GM23338 (cell line): ENCODE results near the gene SRSF12. TPM values are rescaled to one million over a fixed set of nuclear protein-coding genes. Genes with fewer than 3 reads are reported as not detected.

Experiments
- ATAC-seq: fragments of 200-7000 bp; cut with Tn5 transposase; 3 replicates; pipeline ENCODE4 v1.9.1; 2020
- DNase-seq: peaks from one replicate; pipeline ENCODE4 v3.0.0-alpha.2; 2015; ENCODE audit warnings: low spot score
- H2AFZ ChIP-seq: fragments of 200-600 bp; sonication (generic); 2 replicates; pipeline ENCODE4 v1.8.0; 2016; ENCODE audit warnings: antibody characterized with exemption, mild to moderate bottlenecking, moderate library complexity
- H3F3A ChIP-seq: fragments of 200-600 bp; sonication (generic); replicated peaks from 2 replicates; pipeline ENCODE4 v1.8.0; 2017; ENCODE audit warnings: antibody characterized with exemption, mixed run types, low read depth
- H3K27ac ChIP-seq: fragments of 200-600 bp; sonication (generic); 2 replicates; pipeline ENCODE4 v1.6.1; 2016; ENCODE audit warnings: low read depth
- H3K27me3 ChIP-seq: fragments of 200-600 bp; sonication (generic); 2 replicates; pipeline ENCODE4 v1.8.0; 2016; ENCODE audit warnings: mild to moderate bottlenecking, mixed run types, moderate library complexity; ENCODE audit not compliant: insufficient read depth
- H3K36me3 ChIP-seq: fragments of 200-600 bp; sonication (generic); 2 replicates; pipeline ENCODE4 v1.8.0; 2016; ENCODE audit warnings: mild to moderate bottlenecking; ENCODE audit not compliant: insufficient read depth
- H3K4me1 ChIP-seq: fragments of 200-600 bp; sonication (generic); 2 replicates; pipeline ENCODE4 v1.8.0; 2016; ENCODE audit warnings: mild to moderate bottlenecking, moderate library complexity; ENCODE audit not compliant: insufficient read depth
- H3K4me2 ChIP-seq: fragments of 200-600 bp; sonication (generic); 2 replicates; pipeline ENCODE4 v1.7.1; 2017; ENCODE audit warnings: mixed run types
- H3K4me3 ChIP-seq: fragments of 200-600 bp; sonication (generic); 2 replicates; pipeline ENCODE4 v1.6.1; 2016; ENCODE audit warnings: mixed run types
- H3K79me2 ChIP-seq: fragments of 200-600 bp; sonication (generic); replicated peaks from 2 replicates; pipeline ENCODE4 v1.8.0; 2017; ENCODE audit warnings: mild to moderate bottlenecking; ENCODE audit not compliant: insufficient read depth
- H3K9me2 ChIP-seq: fragments of 200-600 bp; sonication (generic); 2 replicates; pipeline ENCODE4 v1.8.0; 2017; ENCODE audit not compliant: insufficient read depth
- H4K20me1 ChIP-seq: fragments of 200-600 bp; sonication (generic); replicated peaks from 2 replicates; pipeline ENCODE4 v1.8.0; 2017; ENCODE audit warnings: mild to moderate bottlenecking; ENCODE audit not compliant: insufficient read depth
- H3K27ac Mint-ChIP-seq: 2 replicates; pipeline ENCODE4 v1.8.0; 2020; ENCODE audit warnings: inconsistent platforms, mild to moderate bottlenecking, moderate library complexity, mixed read lengths
- H3K27me3 Mint-ChIP-seq: 3 replicates; pipeline ENCODE4 v1.8.0; 2022; ENCODE audit warnings: low read depth, mild to moderate bottlenecking, moderate library complexity, mixed read lengths, inconsistent platforms; ENCODE audit not compliant: insufficient read depth, poor library complexity
- H3K36me3 Mint-ChIP-seq: 3 replicates; pipeline ENCODE4 v1.8.0; 2021; ENCODE audit warnings: low read depth, mild to moderate bottlenecking, inconsistent platforms, moderate library complexity, mixed read lengths
- H3K4me1 Mint-ChIP-seq: 3 replicates; pipeline ENCODE4 v1.8.0; 2020; ENCODE audit warnings: mild to moderate bottlenecking, inconsistent platforms, mixed read lengths
- H3K4me3 Mint-ChIP-seq: 3 replicates; pipeline ENCODE4 v1.8.0; 2021; ENCODE audit warnings: moderate library complexity, mild to moderate bottlenecking, inconsistent platforms, mixed read lengths
- H3K9me3 Mint-ChIP-seq: 3 replicates; pipeline ENCODE4 v1.8.0; 2020; ENCODE audit warnings: moderate library complexity, mild to moderate bottlenecking, inconsistent platforms, mixed read lengths
- CREB1 ChIP-seq: fragments of 250-450 bp; sonication (Bioruptor Pico); IDR thresholded peaks from 2 replicates; pipeline ENCODE4 v1.5.0; 2020; ENCODE audit warnings: low read depth, mild to moderate bottlenecking, moderate library complexity
- EZH2 ChIP-seq: fragments of 200-600 bp; sonication (generic); IDR thresholded peaks from one replicate; pipeline ENCODE4 v1.8.0; 2017; ENCODE audit warnings: antibody characterized with exemption, mild to moderate bottlenecking, low read depth; ENCODE audit not compliant: unreplicated experiment
- EZH2phosphoT487 ChIP-seq: fragments of 200-600 bp; sonication (generic); IDR thresholded peaks from one replicate; pipeline ENCODE4 v1.8.1; 2018; ENCODE audit warnings: antibody characterized with exemption; ENCODE audit not compliant: unreplicated experiment
- JUNB ChIP-seq: IDR thresholded peaks from one replicate; pipeline ENCODE4 v1.6.1; 2016; ENCODE audit warnings: antibody characterized with exemption; ENCODE audit not compliant: unreplicated experiment
- NANOG ChIP-seq: IDR thresholded peaks from 2 replicates; pipeline ENCODE4 v1.6.1; 2016; ENCODE audit warnings: antibody characterized with exemption, borderline replicate concordance
- POLR2AphosphoS5 ChIP-seq: IDR thresholded peaks from 2 replicates; pipeline ENCODE4 v1.6.1; 2016; ENCODE audit warnings: antibody characterized with exemption, low read depth
- ZNF114 ChIP-seq: fragments of 250-450 bp; sonication (Bioruptor Pico); IDR thresholded peaks from 2 replicates; pipeline ENCODE4 v1.5.0; 2020; ENCODE audit warnings: mild to moderate bottlenecking, moderate library complexity
- polyA plus RNA-seq: library from polyadenylated mRNA; unstranded; fragments of >200 nt; fragmentation: Nextera tagmentation; extraction: Ambion mirVana; gene quantifications from 2 replicates; pipeline ENCODE4 v1.2.1, GENCODE V29; 2016
- total RNA-seq: library from RNA; depleted of rRNA; stranded (reverse); fragments of >200 nt; shearing (Covaris generic); gene quantifications from 2 replicates; pipeline ENCODE4 v1.2.3, GENCODE V29; 2014
- TF ChIP-seq, protein P1 (sequence below): IDR thresholded peaks from one replicate; pipeline ENCODE4 v1.6.1; 2018; ENCODE audit warnings: antibody characterized with exemption; ENCODE audit not compliant: unreplicated experiment
- TF ChIP-seq, protein P2 (sequence below), 2 experiments: fragments of 200-600 bp in 1 of 2; sonication (generic) in 1 of 2; conservative IDR thresholded peaks; 2 replicates each; pipeline versions ENCODE4 v1.5.1 to v1.6.1; 2016 to 2017; ENCODE audit warnings: antibody characterized with exemption in 2 of 2, low read depth in 2 of 2, mild to moderate bottlenecking in 2 of 2, moderate library complexity in 1 of 2

Gene SRSF12
- total and polyA plus RNA-seq, 2 experiments from 2014 or later: 3.6 TPM

DNA sequence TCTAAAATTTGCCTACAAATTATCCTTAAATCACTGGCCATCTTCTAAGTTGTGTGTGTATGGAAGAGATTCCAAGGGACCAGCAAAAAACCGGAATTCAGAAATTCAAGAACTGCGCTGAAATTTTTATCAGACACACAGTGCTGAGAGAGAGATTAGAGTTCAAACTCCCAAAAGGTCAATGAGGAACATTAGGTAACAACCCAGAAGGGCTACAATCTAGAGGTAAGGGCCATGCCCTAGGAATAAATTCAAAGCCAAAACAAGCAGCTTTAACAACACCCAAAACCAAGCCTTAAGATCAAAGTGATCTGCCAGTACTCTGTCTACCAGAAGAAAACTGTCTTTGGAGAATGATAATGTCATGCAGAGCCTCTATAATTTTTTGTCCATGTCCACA is 17.8 kb downstream of the SRSF12 start:
- Mint-ChIP-seq H3K27ac (no peak overlapping the region), H3K4me1 (no peaks in the 10 kb centered on the region), H3K27me3 (peaks cover 1% of the 10 kb centered on the region), H3K9me3 (no peaks in the 10 kb centered on the region), H3K36me3 (peaks cover 5% of the 10 kb centered on the region), H3K4me3 (no peak overlapping the region)
- H3K9me2 ChIP-seq: no peaks in the 10 kb centered on the region
- H3K36me3 ChIP-seq: no peaks in the 10 kb centered on the region
- no peak for ATAC-seq
- H4K20me1 ChIP-seq: no peaks in the 10 kb centered on the region
- DNase-seq: no peak
- TF ChIP-seq ZNF114 (CRISPR knock-in tag): no peak
- TF ChIP-seq JUNB: no peak
- TF ChIP-seq EZH2phosphoT487: no peak
- TF ChIP-seq POLR2AphosphoS5: no peak
- TF ChIP-seq, protein P1, sequence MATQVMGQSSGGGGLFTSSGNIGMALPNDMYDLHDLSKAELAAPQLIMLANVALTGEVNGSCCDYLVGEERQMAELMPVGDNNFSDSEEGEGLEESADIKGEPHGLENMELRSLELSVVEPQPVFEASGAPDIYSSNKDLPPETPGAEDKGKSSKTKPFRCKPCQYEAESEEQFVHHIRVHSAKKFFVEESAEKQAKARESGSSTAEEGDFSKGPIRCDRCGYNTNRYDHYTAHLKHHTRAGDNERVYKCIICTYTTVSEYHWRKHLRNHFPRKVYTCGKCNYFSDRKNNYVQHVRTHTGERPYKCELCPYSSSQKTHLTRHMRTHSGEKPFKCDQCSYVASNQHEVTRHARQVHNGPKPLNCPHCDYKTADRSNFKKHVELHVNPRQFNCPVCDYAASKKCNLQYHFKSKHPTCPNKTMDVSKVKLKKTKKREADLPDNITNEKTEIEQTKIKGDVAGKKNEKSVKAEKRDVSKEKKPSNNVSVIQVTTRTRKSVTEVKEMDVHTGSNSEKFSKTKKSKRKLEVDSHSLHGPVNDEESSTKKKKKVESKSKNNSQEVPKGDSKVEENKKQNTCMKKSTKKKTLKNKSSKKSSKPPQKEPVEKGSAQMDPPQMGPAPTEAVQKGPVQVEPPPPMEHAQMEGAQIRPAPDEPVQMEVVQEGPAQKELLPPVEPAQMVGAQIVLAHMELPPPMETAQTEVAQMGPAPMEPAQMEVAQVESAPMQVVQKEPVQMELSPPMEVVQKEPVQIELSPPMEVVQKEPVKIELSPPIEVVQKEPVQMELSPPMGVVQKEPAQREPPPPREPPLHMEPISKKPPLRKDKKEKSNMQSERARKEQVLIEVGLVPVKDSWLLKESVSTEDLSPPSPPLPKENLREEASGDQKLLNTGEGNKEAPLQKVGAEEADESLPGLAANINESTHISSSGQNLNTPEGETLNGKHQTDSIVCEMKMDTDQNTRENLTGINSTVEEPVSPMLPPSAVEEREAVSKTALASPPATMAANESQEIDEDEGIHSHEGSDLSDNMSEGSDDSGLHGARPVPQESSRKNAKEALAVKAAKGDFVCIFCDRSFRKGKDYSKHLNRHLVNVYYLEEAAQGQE: no peak
- no peak for TF ChIP-seq NANOG
- TF ChIP-seq, protein P2, sequence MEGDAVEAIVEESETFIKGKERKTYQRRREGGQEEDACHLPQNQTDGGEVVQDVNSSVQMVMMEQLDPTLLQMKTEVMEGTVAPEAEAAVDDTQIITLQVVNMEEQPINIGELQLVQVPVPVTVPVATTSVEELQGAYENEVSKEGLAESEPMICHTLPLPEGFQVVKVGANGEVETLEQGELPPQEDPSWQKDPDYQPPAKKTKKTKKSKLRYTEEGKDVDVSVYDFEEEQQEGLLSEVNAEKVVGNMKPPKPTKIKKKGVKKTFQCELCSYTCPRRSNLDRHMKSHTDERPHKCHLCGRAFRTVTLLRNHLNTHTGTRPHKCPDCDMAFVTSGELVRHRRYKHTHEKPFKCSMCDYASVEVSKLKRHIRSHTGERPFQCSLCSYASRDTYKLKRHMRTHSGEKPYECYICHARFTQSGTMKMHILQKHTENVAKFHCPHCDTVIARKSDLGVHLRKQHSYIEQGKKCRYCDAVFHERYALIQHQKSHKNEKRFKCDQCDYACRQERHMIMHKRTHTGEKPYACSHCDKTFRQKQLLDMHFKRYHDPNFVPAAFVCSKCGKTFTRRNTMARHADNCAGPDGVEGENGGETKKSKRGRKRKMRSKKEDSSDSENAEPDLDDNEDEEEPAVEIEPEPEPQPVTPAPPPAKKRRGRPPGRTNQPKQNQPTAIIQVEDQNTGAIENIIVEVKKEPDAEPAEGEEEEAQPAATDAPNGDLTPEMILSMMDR (conservative IDR thresholded peaks at IDR 0.05; ENCODE audit: low read depth in 2 of 2): no peak
- no peak overlapping the region for H3K4me3 ChIP-seq
- no peak overlapping the region for H2AFZ ChIP-seq
- no peak overlapping the region for H3K4me2 ChIP-seq
- no peaks in the 10 kb centered on the region for H3F3A ChIP-seq
- H3K27ac ChIP-seq: no peak overlapping the region
- no peaks in the 10 kb centered on the region for H3K79me2 ChIP-seq
- H3K4me1 ChIP-seq: no peaks in the 10 kb centered on the region
- H3K27me3 ChIP-seq: no peaks in the 10 kb centered on the region

DNA sequence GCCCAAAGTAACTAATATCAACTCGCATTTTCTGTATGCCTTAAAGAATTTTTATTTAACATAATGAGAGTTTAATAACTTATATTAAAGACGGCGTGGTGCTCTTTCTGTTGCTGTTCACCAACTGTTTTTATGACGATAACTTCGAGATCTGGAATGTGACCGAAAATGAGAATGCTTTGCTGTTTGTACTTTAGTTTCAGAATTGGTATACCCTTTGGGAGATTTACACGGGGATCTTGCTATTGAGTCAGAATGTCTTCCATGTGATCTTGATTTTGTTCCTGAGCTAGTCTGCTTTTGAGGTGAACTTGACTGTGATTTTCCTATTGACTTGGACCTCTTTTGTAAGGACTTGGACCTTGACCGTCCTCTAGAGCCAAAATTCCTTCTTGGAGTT is 19.4 kb downstream of the SRSF12 start:
- Histone ChIP-seq H2AFZ (no peak overlapping the region), H3F3A (no peaks in the 10 kb centered on the region), H3K4me3 (no peak overlapping the region), H3K4me1 (no peaks in the 10 kb centered on the region), H3K9me2 (no peaks in the 10 kb centered on the region), H3K36me3 (no peaks in the 10 kb centered on the region), H3K4me2 (no peak overlapping the region), H3K79me2 (no peaks in the 10 kb centered on the region), H3K27ac (no peak overlapping the region), H4K20me1 (no peaks in the 10 kb centered on the region), H3K27me3 (no peaks in the 10 kb centered on the region)
- Mint-ChIP-seq H3K27ac (no peak overlapping the region), H3K4me1 (no peaks in the 10 kb centered on the region), H3K4me3 (no peak overlapping the region), H3K36me3 (peaks cover 3% of the 10 kb centered on the region; the same call in 2 of the 3 replicates), H3K9me3 (no peaks in the 10 kb centered on the region), H3K27me3 (peaks cover 1% of the 10 kb centered on the region)
- DNase-seq (no peak), ATAC-seq (no peak)
- TF ChIP-seq, protein P1: no peak
- TF ChIP-seq ZNF114 (CRISPR knock-in tag): no peak
- no peak for TF ChIP-seq EZH2
- no peak for TF ChIP-seq CREB1
- TF ChIP-seq EZH2phosphoT487: no peak
- no peak for TF ChIP-seq POLR2AphosphoS5
- TF ChIP-seq, protein P2 (conservative IDR thresholded peaks at IDR 0.05; ENCODE audit: low read depth in 2 of 2): no peak
